IPS-15b (cell line): ENCODE data around the gene CXCL10.
"Not testable (repeated sequence)": the region's sequence is repeated elsewhere in the genome, so short reads cannot be mapped to it uniquely, and the experiment has no call there.

Experiments used
- H3K27me3 ChIP-seq: one replicate; pipeline ENCODE4 v1.6.1; 2013; ENCODE audit warnings: low read length; ENCODE audit not compliant: control insufficient read depth, insufficient read depth
- H3K36me3 ChIP-seq: one replicate; pipeline ENCODE4 v1.6.1; 2013; ENCODE audit warnings: low read length; ENCODE audit not compliant: control insufficient read depth, insufficient read depth
- H3K4me1 ChIP-seq: one replicate; pipeline ENCODE4 v1.6.1; 2013; ENCODE audit warnings: mild to moderate bottlenecking, low read length; ENCODE audit not compliant: control insufficient read depth, insufficient read depth
- H3K4me3 ChIP-seq: one replicate; pipeline ENCODE4 v1.5.1; 2013; ENCODE audit warnings: low read depth, low read length
- H3K9ac ChIP-seq: one replicate; pipeline ENCODE4 v1.6.1; 2013; ENCODE audit warnings: low read depth, mild to moderate bottlenecking, low read length
- H3K9me3 ChIP-seq: one replicate; pipeline ENCODE4 v1.6.1; 2013; ENCODE audit warnings: mild to moderate bottlenecking, low read length; ENCODE audit not compliant: control insufficient read depth, insufficient read depth

The CXCL10 gene

GRCh38 chr4:76003620-76004019 is 19.7 kb downstream of the CXCL10 start:
- H3K27me3 ChIP-seq: no peaks in the 10 kb centered on the region
- H3K4me1 ChIP-seq: no peaks in the 10 kb centered on the region
- H3K9me3 ChIP-seq: no peaks in the 10 kb centered on the region
- H3K36me3 ChIP-seq: no peaks in the 10 kb centered on the region
- no peak overlapping the region for H3K4me3 ChIP-seq
- no peak overlapping the region for H3K9ac ChIP-seq

DNA sequence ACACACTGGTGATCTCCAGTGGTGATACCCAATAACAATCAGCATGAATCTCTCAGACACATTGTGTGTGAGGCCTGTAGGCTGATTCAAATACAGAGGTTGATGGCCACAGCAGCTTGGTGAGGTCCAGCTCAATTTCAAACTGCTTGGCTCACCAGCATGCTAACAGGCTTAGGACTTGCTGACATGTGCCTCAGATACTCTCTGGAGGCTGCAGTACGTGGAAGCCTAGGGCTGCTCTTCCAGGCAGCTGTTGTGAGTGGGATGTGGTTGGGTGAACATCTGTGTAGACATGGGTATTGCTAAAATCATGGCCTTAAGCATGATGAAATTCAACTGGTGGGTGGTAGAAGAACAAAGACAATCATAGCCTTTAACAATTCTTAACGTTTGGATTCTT is 20.3 kb downstream of the CXCL10 start:
- Histone ChIP-seq H3K4me1 (no peaks in the 10 kb centered on the region), H3K9me3 (no peaks in the 10 kb centered on the region), H3K36me3 (no peaks in the 10 kb centered on the region), H3K27me3 (no peaks in the 10 kb centered on the region), H3K4me3 (no peak overlapping the region), H3K9ac (no peak overlapping the region)

- no peaks in the 10 kb centered on the region for H3K9me3 ChIP-seq
- H3K9ac ChIP-seq: no peak overlapping the region
- no peak overlapping the region for H3K4me3 ChIP-seq
- no peaks in the 10 kb centered on the region for H3K36me3 ChIP-seq
- H3K27me3 ChIP-seq: no peaks in the 10 kb centered on the region
- H3K4me1 ChIP-seq: no peaks in the 10 kb centered on the region
These were observed 21.1 kb downstream of the CXCL10 start for GRCh38 chr4:76002176-76002575.

DNA sequence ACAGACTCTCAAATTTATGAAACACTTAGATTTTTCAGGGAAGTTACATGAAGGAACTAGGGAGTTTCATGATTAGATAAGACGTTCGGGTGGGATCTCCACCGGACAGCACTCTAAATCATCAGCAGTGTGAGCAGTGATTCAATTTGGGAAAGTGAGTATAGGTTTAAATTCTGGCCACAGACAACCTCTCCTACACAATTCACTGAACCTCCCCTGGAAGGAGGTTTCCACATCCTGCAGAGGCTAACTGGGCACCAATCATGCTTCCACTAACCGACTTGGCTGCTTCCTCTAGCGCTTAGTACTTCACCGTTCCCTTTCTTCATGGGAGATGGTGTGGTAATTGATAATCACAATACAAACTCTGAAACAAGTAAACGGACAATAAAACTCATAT is 21.6 kb downstream of the CXCL10 start:
- no peak overlapping the region for H3K4me3 ChIP-seq
- no peaks in the 10 kb centered on the region for H3K27me3 ChIP-seq
- H3K36me3 ChIP-seq: no peaks in the 10 kb centered on the region
- H3K4me1 ChIP-seq: no peaks in the 10 kb centered on the region
- no peaks in the 10 kb centered on the region for H3K9me3 ChIP-seq
- no peak overlapping the region for H3K9ac ChIP-seq

DNA sequence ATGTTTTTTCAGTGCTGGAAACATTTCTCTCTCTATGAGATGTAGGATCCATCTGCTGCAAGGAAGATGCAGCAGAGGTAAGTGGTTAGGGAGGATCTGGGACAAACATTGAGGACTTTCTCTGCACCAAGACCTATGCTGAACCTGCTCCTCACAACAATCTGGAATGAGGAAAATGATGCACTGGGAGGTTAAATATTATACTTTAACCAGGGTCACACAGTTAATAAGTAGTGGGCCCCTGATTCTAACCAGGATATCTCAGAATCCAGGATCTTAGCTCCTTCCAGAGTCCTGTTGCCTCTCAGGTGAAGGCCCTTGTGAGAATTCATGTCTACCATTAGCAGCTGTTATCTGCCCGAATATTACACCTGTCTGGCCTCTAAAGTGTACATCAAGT is 23.0 kb downstream of the CXCL10 start:
- H3K36me3 ChIP-seq: no peaks in the 10 kb centered on the region
- H3K9me3 ChIP-seq: no peaks in the 10 kb centered on the region
- H3K4me3 ChIP-seq: no peak overlapping the region
- H3K4me1 ChIP-seq: no peaks in the 10 kb centered on the region
- no peaks in the 10 kb centered on the region for H3K27me3 ChIP-seq
- no peak overlapping the region for H3K9ac ChIP-seq

- not testable (repeated sequence) for H3K9me3 ChIP-seq, H3K27me3 ChIP-seq, H3K4me1 ChIP-seq, H3K9ac ChIP-seq, H3K36me3 ChIP-seq, H3K4me3 ChIP-seq
These were observed 24.7 kb downstream of the CXCL10 start for GRCh38 chr4:75998525-75999147.

GRCh38 chr4:75997946-75998345 is 25.4 kb downstream of the CXCL10 start:
- Histone ChIP-seq H3K36me3 (no peaks in the 10 kb centered on the region), H3K4me3 (no peak overlapping the region), H3K9ac (no peak overlapping the region), H3K27me3 (peaks cover 4% of the 10 kb centered on the region), H3K4me1 (no peaks in the 10 kb centered on the region), H3K9me3 (no peaks in the 10 kb centered on the region)

DNA sequence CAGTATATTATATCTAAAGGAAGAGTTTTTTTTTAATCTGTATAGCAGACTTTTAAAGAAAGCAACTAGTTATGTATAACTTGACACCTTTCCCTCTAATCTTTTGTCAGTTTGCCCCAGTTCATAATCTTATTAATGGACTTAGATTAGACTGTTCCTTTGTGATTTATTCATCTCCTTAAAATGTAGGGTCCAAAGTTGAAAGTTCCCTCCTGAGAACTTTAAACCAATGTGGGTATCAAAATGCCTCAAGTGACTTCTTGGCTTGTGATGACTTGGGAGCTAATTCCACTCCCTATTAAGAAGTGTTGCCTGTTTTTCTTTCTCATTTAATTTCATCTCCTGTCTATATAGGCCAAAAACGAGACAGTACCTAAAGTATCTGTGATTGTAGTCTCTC is 26.2 kb downstream of the CXCL10 start:
- H3K4me1 ChIP-seq: no peaks in the 10 kb centered on the region
- H3K4me3 ChIP-seq: no peak overlapping the region
- no peaks in the 10 kb centered on the region for H3K36me3 ChIP-seq
- H3K9ac ChIP-seq: no peak overlapping the region
- H3K9me3 ChIP-seq: no peaks in the 10 kb centered on the region
- peaks cover 4% of the 10 kb centered on the region for H3K27me3 ChIP-seq

DNA sequence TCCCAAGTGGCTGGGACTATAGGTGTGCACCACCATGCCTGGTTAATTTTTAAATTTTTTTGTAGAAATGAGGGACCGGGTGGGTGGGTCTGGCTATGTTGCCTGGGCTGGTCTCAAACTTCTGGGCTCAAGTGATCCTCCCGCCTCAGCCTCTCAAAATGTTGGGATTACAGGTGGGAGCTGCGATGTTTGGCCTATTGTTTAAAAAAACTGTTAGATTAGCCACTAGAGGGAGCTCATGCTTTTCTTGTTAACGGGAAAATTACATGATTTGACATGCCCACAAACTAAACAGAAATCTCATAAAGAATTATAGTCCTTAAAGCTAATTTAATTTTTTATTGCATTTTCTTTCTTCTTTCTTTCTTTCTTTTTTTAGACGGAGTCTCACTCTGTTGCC is 27.6 kb downstream of the CXCL10 start:
- Histone ChIP-seq H3K4me3 (no peak overlapping the region), H3K36me3 (no peaks in the 10 kb centered on the region), H3K9me3 (no peaks in the 10 kb centered on the region), H3K9ac (no peak overlapping the region), H3K27me3 (peaks cover 4% of the 10 kb centered on the region), H3K4me1 (no peaks in the 10 kb centered on the region)

GRCh38 chr4:75992462-75992861 is 30.8 kb downstream of the CXCL10 start:
- Histone ChIP-seq H3K36me3 (no peaks in the 10 kb centered on the region), H3K4me1 (no peaks in the 10 kb centered on the region), H3K9ac (no peak overlapping the region), H3K27me3 (peaks cover 4% of the 10 kb centered on the region), H3K4me3 (no peak overlapping the region), H3K9me3 (no peaks in the 10 kb centered on the region)

DNA sequence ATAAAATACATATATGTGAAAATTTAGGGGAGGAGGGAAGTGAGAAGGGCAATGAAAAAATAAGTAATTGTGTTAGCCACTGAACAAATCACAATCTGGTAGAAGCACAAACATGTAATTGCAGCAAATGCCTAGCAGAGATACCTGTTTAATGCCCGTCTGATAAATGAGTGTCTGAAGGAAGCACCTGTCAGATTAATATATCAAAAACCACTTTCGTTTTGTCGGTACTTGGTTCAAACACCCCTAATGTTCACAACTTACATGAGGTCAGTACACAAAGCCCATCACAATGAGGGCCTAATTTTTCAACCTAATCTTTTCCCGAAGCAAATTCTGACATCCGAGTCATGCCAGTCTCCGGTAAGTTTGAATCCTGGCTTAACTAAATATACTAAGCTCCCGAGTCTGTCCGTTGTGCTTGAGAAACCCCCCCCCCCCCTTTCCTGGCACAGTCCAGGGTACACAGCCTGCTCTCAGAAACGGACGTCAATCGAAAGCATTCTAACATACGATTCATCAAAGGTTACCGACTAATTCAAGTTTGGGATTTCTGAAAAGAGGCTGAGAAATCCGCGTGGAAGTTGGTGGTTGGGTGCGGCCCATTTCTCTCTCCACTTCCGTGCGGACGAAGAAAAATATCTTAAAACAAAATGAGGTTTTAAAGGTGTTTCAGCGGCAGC is 33.3 kb downstream of the CXCL10 start:
- Histone ChIP-seq H3K4me3 (peak overlapping the region; percentile 88), H3K9ac (peak overlapping the region; percentile 63), H3K9me3 (no peaks in the 10 kb centered on the region), H3K27me3 (peaks cover 4% of the 10 kb centered on the region), H3K4me1 (no peaks in the 10 kb centered on the region), H3K36me3 (peaks cover 2% of the 10 kb centered on the region)

GRCh38 chr4:75985116-75985515 is 38.2 kb downstream of the CXCL10 start:
- Histone ChIP-seq H3K9me3 (no peaks in the 10 kb centered on the region), H3K4me1 (no peaks in the 10 kb centered on the region), H3K36me3 (peaks cover 9% of the 10 kb centered on the region), H3K27me3 (no peaks in the 10 kb centered on the region), H3K4me3 (no peak overlapping the region), H3K9ac (no peak overlapping the region)
